DMS79 treated with DMSO at 0.1 percent for 48 hours (cell line): Measurements from ENCODE around the gene NRL.

ENCODE experiments used
- DNase-seq: peaks from one replicate; lab custom pipeline; 2025; lab: John Stamatoyannopoulos, UW

Gene NRL

GRCh38 chr14:24144451-24144850 lies 29.7 kb upstream of the NRL start:
- no peak for DNase-seq

GRCh38 chr14:24143511-24143910 lies 28.8 kb upstream of the NRL start:
- no peak for DNase-seq

GRCh38 chr14:24141097-24141880 lies 26.5 kb upstream of the NRL start, which contains the start of gene EMC9:
Gene EMC9 (minus strand): TSS chr14:24141591. CDS start chr14:24141304, 287 bp downstream.
- peak; percentile 100 for DNase-seq

- DNase-seq: no peak
Measured at GRCh38 chr14:24139272-24139934, 24.7 kb upstream of the NRL start.

- DNase-seq: no peak
Measured at GRCh38 chr14:24138396-24139271, 23.9 kb upstream of the NRL start.

- DNase-seq: no peak
Measured at GRCh38 chr14:24137529-24138395, 23.0 kb upstream of the NRL start.

GRCh38 chr14:24136684-24137528 lies 22.2 kb upstream of the NRL start:
- DNase-seq: no peak

GRCh38 chr14:24135834-24136683 lies 21.3 kb upstream of the NRL start, which contains the start of gene PSME1:
Gene PSME1 (plus strand): TSS chr14:24136194. CDS start chr14:24136263, 69 bp downstream.
- DNase-seq: peak; percentile 96

GRCh38 chr14:24135584-24135833 lies 20.8 kb upstream of the NRL start:
- DNase-seq: peak; percentile 83

GRCh38 chr14:24133735-24134134 lies 19.0 kb upstream of the NRL start:
- no peak for DNase-seq

GRCh38 chr14:24132976-24133375 lies 18.2 kb upstream of the NRL start:
- DNase-seq: no peak

- peak; percentile 49 for DNase-seq
Measured at GRCh38 chr14:24132061-24132685, 17.4 kb upstream of the NRL start.

- no peak for DNase-seq
Measured at GRCh38 chr14:24131549-24131966, 16.8 kb upstream of the NRL start.

GRCh38 chr14:24130717-24131548 lies 16.2 kb upstream of the NRL start:
- DNase-seq: no peak

- no peak for DNase-seq
Measured at GRCh38 chr14:24130380-24130716, 15.6 kb upstream of the NRL start, which contains the start of gene FITM1. Gene FITM1 (plus strand): TSS chr14:24130659. CDS start chr14:24131564, 905 bp downstream.

- DNase-seq: no peak
Measured at GRCh38 chr14:24129410-24129998, 14.8 kb upstream of the NRL start.

GRCh38 chr14:24127673-24128072 lies 12.9 kb upstream of the NRL start:
- no peak for DNase-seq

GRCh38 chr14:24126939-24127338 lies 12.2 kb upstream of the NRL start:
- no peak for DNase-seq
